GM18951 (cell line): ENCODE measurements around the gene ADAMTS12.

Source experiments
- POLR2A ChIP-seq: IDR thresholded peaks from 4 replicates; pipeline ENCODE4 v1.6.1; 2011; ENCODE audit warnings: mild to moderate bottlenecking; ENCODE audit not compliant: insufficient read length, insufficient read depth; ENCODE audit errors: extremely low read depth
- in situ Hi-C: fragments of 300-500 bp; cut with MboI; formaldehyde crosslinking; loops from one replicate; pipeline ENCODE4 v1.12.0; 2022; ENCODE audit warnings: low sequenced_read_pairs, mixed read lengths, inconsistent platforms; ENCODE audit not compliant: unreplicated experiment

ADAMTS12 gene

GRCh38 chr5:33657804-33658440 is 233.9 kb downstream of the ADAMTS12 start:
- in situ Hi-C loops, result no loop called here
- TF ChIP-seq POLR2A, result no peak

- in situ Hi-C loops, result no loop called here
- TF ChIP-seq POLR2A, result no peak
These were observed 234.6 kb downstream of the ADAMTS12 start for GRCh38 chr5:33657176-33657575.

GRCh38 chr5:33650911-33651310 is 240.9 kb downstream of the ADAMTS12 start:
- in situ Hi-C loops, result no loop called here

GRCh38 chr5:33649549-33650482 is 242.0 kb downstream of the ADAMTS12 start:
- in situ Hi-C loops, result no loop called here
- TF ChIP-seq POLR2A, result no peak

More at GRCh38 chr5:33650911-33651310, 240.9 kb downstream of the ADAMTS12 start:
- no peak for TF ChIP-seq POLR2A

GRCh38 chr5:33641744-33642505 is 249.9 kb downstream of the ADAMTS12 start:
- in situ Hi-C loops, result no loop called here
- no peak for TF ChIP-seq POLR2A

GRCh38 chr5:33639474-33639873 is 252.3 kb downstream of the ADAMTS12 start:
- in situ Hi-C loops, result no loop called here
- no peak for TF ChIP-seq POLR2A

- TF ChIP-seq POLR2A, result no peak
- in situ Hi-C loops, result no loop called here
These were observed 254.8 kb downstream of the ADAMTS12 start for GRCh38 chr5:33637011-33637410.

- in situ Hi-C loops, result no loop called here
These were observed 256.2 kb downstream of the ADAMTS12 start for GRCh38 chr5:33635582-33635981.

GRCh38 chr5:33633699-33634098 is 258.1 kb downstream of the ADAMTS12 start:
- no peak for TF ChIP-seq POLR2A
- in situ Hi-C loops, result no loop called here

More at GRCh38 chr5:33635582-33635981, 256.2 kb downstream of the ADAMTS12 start:
- TF ChIP-seq POLR2A, result no peak

- TF ChIP-seq POLR2A, result no peak
- in situ Hi-C loops, result no loop called here
These were observed 260.0 kb downstream of the ADAMTS12 start for GRCh38 chr5:33631786-33632185.

- in situ Hi-C loops, result no loop called here
- TF ChIP-seq POLR2A, result no peak
These were observed 260.7 kb downstream of the ADAMTS12 start for GRCh38 chr5:33631139-33631538.

- in situ Hi-C loops, result no loop called here
- TF ChIP-seq POLR2A, result no peak
These were observed 261.8 kb downstream of the ADAMTS12 start for GRCh38 chr5:33629999-33630398.

GRCh38 chr5:33628796-33629195 is 263.0 kb downstream of the ADAMTS12 start:
- TF ChIP-seq POLR2A, result no peak

More at GRCh38 chr5:33628796-33629195, 263.0 kb downstream of the ADAMTS12 start:
- in situ Hi-C loops, result no loop called here
